A549 (cell line): Measurements from ENCODE around the gene FMNL2. TPM values are rescaled to one million over a fixed set of nuclear protein-coding genes. Genes with fewer than 3 reads are reported as not detected.
"Not testable (repeated sequence)": the region's sequence is repeated elsewhere in the genome, so short reads cannot be mapped to it uniquely, and the experiment has no call there.

Experiments used
- ATAC-seq, 2 experiments: fragments of 200-7000 bp in 1 of 2; fragments of >200 bp in 1 of 2; cut with Nextera tagmentation in 1 of 2; cut with Tn5 transposase in 1 of 2; 3 replicates each; pipeline versions ENCODE4 v1.8.0 to v1.9.1; 2018 to 2020; ENCODE audit warnings: mild to moderate bottlenecking in 1 of 2, moderate library complexity in 1 of 2
- CTCF ChIA-PET: fragments of 300-600 bp; sonication (Branson Sonifier 250); formaldehyde crosslinking; extraction: SDS; loops from one replicate; lab custom pipeline; 2021; ENCODE audit warnings: antibody characterized with exemption, inconsistent platforms; lab: Yijun Ruan, JAX
- POLR2A ChIA-PET: fragments of 350-600 bp; formaldehyde crosslinking; extraction: SDS; loops from one replicate; lab custom pipeline; 2021; ENCODE audit warnings: antibody characterized with exemption, inconsistent platforms; lab: Yijun Ruan, JAX
- DNase-seq, 2 experiments: peaks; one replicate each; pipeline versions ENCODE4 v3.0.0 to v3.0.0-alpha.2; 2011 to 2016; ENCODE audit warnings: low read depth in 1 of 2, low spot score in 1 of 2
- FAIRE-seq: peaks from 2 replicates; lab custom pipeline; 2011; peaks lifted over from hg19 to GRCh38; lab: Jason Lieb, UNC
- H3K27ac ChIP-seq, 2 experiments: fragments of >200 bp; sonication (Bioruptor Twin); formaldehyde crosslinking; 3 replicates each; pipeline ENCODE4 v1.5.1; 2016 to 2017
- H3K4me1 ChIP-seq: fragments of >200 bp; sonication (Bioruptor Twin); formaldehyde crosslinking; 3 replicates; pipeline ENCODE4 v1.6.1; 2016
- H3K4me2 ChIP-seq: fragments of >200 bp; sonication (Bioruptor Twin); formaldehyde crosslinking; 3 replicates; pipeline ENCODE4 v1.6.1; 2016
- H3K4me3 ChIP-seq: fragments of >200 bp; sonication (Bioruptor Twin); formaldehyde crosslinking; 3 replicates; pipeline ENCODE4 v1.5.1; 2016
- H3K9me3 ChIP-seq: fragments of >200 bp; sonication (Bioruptor Twin); formaldehyde crosslinking; 3 replicates; pipeline ENCODE4 v1.6.1; 2016
- BCL3 ChIP-seq: fragments of >200 bp; sonication (Bioruptor Twin); formaldehyde crosslinking; IDR thresholded peaks from 3 replicates; pipeline ENCODE4 v1.6.1; 2016
- CBX2 ChIP-seq: fragments of 200-600 bp; sonication (generic); IDR thresholded peaks from 2 replicates; pipeline ENCODE4 v1.6.1; 2016; ENCODE audit warnings: low read depth, mild to moderate bottlenecking, borderline replicate concordance
- CHD2 ChIP-seq: fragments of 150-350 bp; IDR thresholded peaks from 2 replicates; pipeline ENCODE4 v1.6.1; 2014; ENCODE audit warnings: low read length; ENCODE audit not compliant: partially characterized antibody
- EHMT2 ChIP-seq: fragments of 200-600 bp; sonication (generic); IDR thresholded peaks from 2 replicates; pipeline ENCODE4 v1.6.1; 2016; ENCODE audit warnings: antibody characterized with exemption, low read depth, mild to moderate bottlenecking, moderate library complexity
- EP300 ChIP-seq, 2 experiments: fragments of >200 bp; sonication (Bioruptor Twin); formaldehyde crosslinking; IDR thresholded peaks; 2 replicates in 1 of 2; 3 replicates in 1 of 2; pipeline ENCODE4 v1.6.1; 2016 to 2017
- ESRRA ChIP-seq: fragments of 150-350 bp; IDR thresholded peaks from 2 replicates; pipeline ENCODE4 v1.6.1; 2014; ENCODE audit warnings: mild to moderate bottlenecking, low read length, borderline replicate concordance
- FOSL2 ChIP-seq, 2 experiments: fragments of 450-650 bp in 1 of 2; fragments of >200 bp in 1 of 2; sonication (Bioruptor Twin) in 1 of 2; formaldehyde crosslinking; IDR thresholded peaks; 2 replicates each; pipeline versions ENCODE4 v1.5.0 to v1.6.1; 2016 to 2020; ENCODE audit warnings: mild to moderate bottlenecking in 1 of 2, moderate library complexity in 1 of 2
- HDAC2 ChIP-seq: fragments of 200-600 bp; sonication (generic); IDR thresholded peaks from 2 replicates; pipeline ENCODE4 v1.6.1; 2016
- JUN ChIP-seq, 2 experiments: fragments of >200 bp; sonication (Bioruptor Twin); formaldehyde crosslinking; IDR thresholded peaks; 2 replicates in 1 of 2; 3 replicates in 1 of 2; pipeline ENCODE4 v1.6.1; 2016 to 2017
- JUNB ChIP-seq: fragments of >200 bp; sonication (Bioruptor Twin); formaldehyde crosslinking; IDR thresholded peaks from 2 replicates; pipeline ENCODE4 v1.6.1; 2016
- KDM1A ChIP-seq: fragments of 200-600 bp; sonication (generic); IDR thresholded peaks from 2 replicates; pipeline ENCODE4 v1.6.1; 2016; ENCODE audit warnings: low read depth, mild to moderate bottlenecking
- KDM5A ChIP-seq: fragments of 200-600 bp; sonication (generic); IDR thresholded peaks from 2 replicates; pipeline ENCODE4 v1.6.1; 2016; ENCODE audit warnings: antibody characterized with exemption, mild to moderate bottlenecking
- MAFK ChIP-seq: fragments of 450-650 bp; IDR thresholded peaks from 2 replicates; pipeline ENCODE4 v1.6.1; 2014; ENCODE audit not compliant: partially characterized antibody
- MAZ ChIP-seq: fragments of 150-350 bp; IDR thresholded peaks from 2 replicates; pipeline ENCODE4 v1.6.1; 2014; ENCODE audit warnings: antibody characterized with exemption, low read depth, low read length, borderline replicate concordance
- NPAS2 ChIP-seq: fragments of 250-450 bp; sonication (Bioruptor Pico); IDR thresholded peaks from 2 replicates; pipeline ENCODE4 v1.8.0; 2022; ENCODE audit warnings: mild to moderate bottlenecking, moderate library complexity, borderline replicate concordance
- PHF8 ChIP-seq: fragments of 200-600 bp; sonication (generic); IDR thresholded peaks from 2 replicates; pipeline ENCODE4 v1.6.1; 2016; ENCODE audit warnings: low read depth, mild to moderate bottlenecking, antibody characterized with exemption, moderate library complexity, borderline replicate concordance
- POLR2A ChIP-seq: IDR thresholded peaks from 2 replicates; pipeline ENCODE4 v1.6.1; 2012; ENCODE audit warnings: mild to moderate bottlenecking, low read length
- POLR2AphosphoS2 ChIP-seq: conservative IDR thresholded peaks from 2 replicates; pipeline ENCODE4 v1.6.1; 2012; ENCODE audit warnings: low read length, improper control_type of control experiment, inconsistent platforms
- RAD21 ChIP-seq, 2 experiments: fragments of >200 bp in 1 of 2; sonication (Bioruptor Twin) in 1 of 2; formaldehyde crosslinking in 1 of 2; IDR thresholded peaks in 1 of 2; conservative IDR thresholded peaks in 1 of 2; 2 replicates in 1 of 2; 3 replicates in 1 of 2; pipeline ENCODE4 v1.6.1; 2012 to 2018; ENCODE audit warnings: inconsistent platforms in 1 of 2
- RFX5 ChIP-seq: fragments of 450-650 bp; IDR thresholded peaks from 2 replicates; pipeline ENCODE4 v1.7.1; 2014; ENCODE audit warnings: antibody characterized with exemption, mild to moderate bottlenecking, moderate library complexity
- RNF2 ChIP-seq: fragments of 200-600 bp; sonication (generic); IDR thresholded peaks from 2 replicates; pipeline ENCODE4 v1.6.1; 2016; ENCODE audit warnings: low read depth, mild to moderate bottlenecking, antibody characterized with exemption, moderate library complexity, borderline replicate concordance
- SMC3 ChIP-seq: fragments of >200 bp; sonication (Bioruptor Twin); formaldehyde crosslinking; IDR thresholded peaks from 3 replicates; pipeline ENCODE4 v1.6.1; 2018; ENCODE audit warnings: inconsistent platforms
- TP53 ChIP-seq: fragments of 250-450 bp; sonication (Bioruptor Pico); IDR thresholded peaks from 2 replicates; pipeline ENCODE4 v1.5.0; 2021; ENCODE audit warnings: mild to moderate bottlenecking, moderate library complexity
- ZC3H11A ChIP-seq: fragments of 450-650 bp; IDR thresholded peaks from 2 replicates; pipeline ENCODE4 v1.6.1; 2014; ENCODE audit warnings: antibody characterized with exemption, mild to moderate bottlenecking
- WGBS: methylation state at CpG from one replicate; pipeline ENCODE4 v1.1.6; 2017; ENCODE audit errors: missing lambda C conversion rate; 5-methylcytosine and 5-hydroxymethylcytosine counted together
- polyA plus RNA-seq, 4 experiments: library from polyadenylated mRNA; depleted of rRNA in 3 of 4; stranded (reverse); fragments of >200 nt; fragmentation: RNase III in 1 of 4; extraction: RNeasy Plus Mini Kit Qiagen cat#74134 plus additional on column Dnase treatment in 1 of 4; gene quantifications; 2 replicates in 3 of 4; 3 replicates in 1 of 4; pipeline ENCODE4 v1.2.3, GENCODE V29; 2011 to 2017
- TF ChIP-seq, protein P1 (sequence below): fragments of 450-650 bp; IDR thresholded peaks from 2 replicates; pipeline ENCODE4 v1.6.1; 2014; ENCODE audit warnings: antibody characterized with exemption
- TF ChIP-seq, protein P2 (sequence below): fragments of 250-450 bp; sonication (Bioruptor Pico); IDR thresholded peaks from 2 replicates; pipeline ENCODE4 v1.5.0; 2021; ENCODE audit warnings: mild to moderate bottlenecking, moderate library complexity, borderline replicate concordance
- TF ChIP-seq, protein P3 (sequence below): fragments of 200-600 bp; sonication (generic); IDR thresholded peaks from 2 replicates; pipeline ENCODE4 v1.6.1; 2016; ENCODE audit warnings: antibody characterized with exemption, mild to moderate bottlenecking, moderate library complexity

FMNL2 gene
- polyA plus RNA-seq, 2 of the 4 experiments (the other 2 are of a cell fraction) = 27.9 to 36.5 TPM

GRCh38 chr2:152473151-152473857, 138.3 kb downstream of the FMNL2 start (continued):
- TF ChIP-seq JUN (IDR thresholded peaks at IDR 0.05) = peak in 1 of 2 experiments; percentile 46; a peak in 2 of 5 replicates
- TF ChIP-seq JUNB = peak; percentile 62; the same call in 1 of the 2 replicates
- no peak for TF ChIP-seq ESRRA
- TF ChIP-seq CBX2 = no peak
- no peak for TF ChIP-seq MAZ
- TF ChIP-seq CHD2 = no peak

DNA sequence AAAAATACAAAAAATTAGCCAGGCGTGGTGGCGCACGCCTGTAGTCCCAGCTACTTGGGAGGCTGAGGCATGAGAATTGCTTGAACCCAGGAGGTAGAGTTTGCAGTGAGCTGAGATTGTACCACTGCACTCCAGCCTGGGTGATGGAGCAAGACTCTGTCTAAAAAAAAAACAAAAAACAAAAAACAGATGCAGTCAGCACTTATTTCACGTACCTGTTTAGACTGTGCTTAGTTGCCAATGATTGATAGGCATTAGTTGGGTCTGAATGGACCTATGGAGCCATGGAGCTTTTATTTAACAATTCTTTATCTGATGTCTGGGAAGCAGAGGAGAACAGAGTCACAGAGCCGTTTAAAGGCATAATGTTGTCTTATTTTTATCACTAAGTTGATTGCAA, 139.5 kb downstream of the FMNL2 start:
- Histone ChIP-seq H3K4me2 (peak overlapping the region; percentile 74; the same call in 2 of the 3 replicates), H3K27ac (peak overlapping the region; percentile 69 to 81; a peak in 5 of 6 replicates), H3K4me1 (peaks cover 82% of the 10 kb centered on the region)
- H3K4me3 ChIP-seq, FAIRE-seq, H3K9me3 ChIP-seq, DNase-seq, POLR2A ChIA-PET, ATAC-seq: not testable (repeated sequence)
- WGBS = 93% methylated on average over 5 of the region's 5 CpGs
- peak; percentile 79 for TF ChIP-seq MAFK
- CTCF ChIA-PET = interaction anchor here (0.6 to 1.8 kb wide), 3 partner anchors 11 to 161 kb away, joined by 4 read pairs; no protein-coding TSS in a partner anchor

DNA sequence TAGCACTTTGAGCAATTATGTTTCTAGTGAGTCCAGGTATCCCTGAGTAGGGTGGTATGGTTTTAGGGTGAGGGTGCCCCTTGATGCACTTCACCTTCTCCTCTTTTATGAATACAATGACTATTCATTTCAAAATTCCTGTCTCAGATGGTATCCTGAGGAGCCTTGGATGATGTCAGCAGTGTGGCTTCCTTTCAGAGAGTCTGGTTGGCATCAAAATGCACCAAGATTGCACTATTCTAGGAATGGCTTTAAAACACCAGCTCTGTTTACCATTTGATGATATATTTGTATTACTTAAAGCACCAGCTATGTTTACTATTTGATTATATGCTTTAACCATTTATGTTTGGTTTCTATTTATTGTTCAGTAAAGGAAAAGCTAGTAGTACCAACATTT, 141.0 kb downstream of the FMNL2 start:
- no peak overlapping the region for H3K4me3 ChIP-seq
- ATAC-seq = peak in 1 of 2 experiments; percentile 69; a peak in 3 of 6 replicates
- peaks cover 73% of the 10 kb centered on the region for H3K4me1 ChIP-seq
- peak overlapping the region; percentile 45 for H3K4me2 ChIP-seq
- ChIA-PET POLR2A (no interaction called here), CTCF (interaction anchor here (1.8 kb wide), 1 partner anchor 79 kb away, joined by 4 read pairs; no protein-coding TSS in a partner anchor)
- H3K9me3 ChIP-seq = no peaks in the 10 kb centered on the region
- FAIRE-seq = no peak
- peak overlapping the region; percentile 26 to 44; a peak in 5 of 6 replicates for H3K27ac ChIP-seq
- peak in 1 of 2 experiments; percentile 53 for DNase-seq
- TF ChIP-seq HDAC2 = no peak
- no peak for TF ChIP-seq ZC3H11A
- TF ChIP-seq CHD2 = no peak
- TF ChIP-seq FOSL2 (IDR thresholded peaks at IDR 0.05) = no peak
- 0 out of 2 replicates have a peak, but pooled peaks have one; percentile 30 for TF ChIP-seq FOSL2 (CRISPR knock-in tag; IDR thresholded peaks at IDR 0.05)
- no peak for TF ChIP-seq POLR2AphosphoS2
- TF ChIP-seq EP300 (IDR thresholded peaks at IDR 0.05) = peak in 1 of 2 experiments; percentile 33; a peak in 1 of 5 replicates
- TF ChIP-seq SMC3 = no peak
- no peak for TF ChIP-seq MAFK
- no peak for TF ChIP-seq TP53 (CRISPR knock-in tag)
- TF ChIP-seq KDM5A = no peak
- TF ChIP-seq RAD21 (conservative IDR thresholded peaks at IDR 0.05 in 1 of 2, IDR thresholded peaks at IDR 0.05 in 1 of 2) = 0 out of 5 replicates have a peak, but pooled peaks of 1 of the 2 experiments have one; percentile 13
- TF ChIP-seq, protein P1, sequence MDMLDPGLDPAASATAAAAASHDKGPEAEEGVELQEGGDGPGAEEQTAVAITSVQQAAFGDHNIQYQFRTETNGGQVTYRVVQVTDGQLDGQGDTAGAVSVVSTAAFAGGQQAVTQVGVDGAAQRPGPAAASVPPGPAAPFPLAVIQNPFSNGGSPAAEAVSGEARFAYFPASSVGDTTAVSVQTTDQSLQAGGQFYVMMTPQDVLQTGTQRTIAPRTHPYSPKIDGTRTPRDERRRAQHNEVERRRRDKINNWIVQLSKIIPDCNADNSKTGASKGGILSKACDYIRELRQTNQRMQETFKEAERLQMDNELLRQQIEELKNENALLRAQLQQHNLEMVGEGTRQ = no peak
- TF ChIP-seq RFX5 = no peak
- TF ChIP-seq, protein P2, sequence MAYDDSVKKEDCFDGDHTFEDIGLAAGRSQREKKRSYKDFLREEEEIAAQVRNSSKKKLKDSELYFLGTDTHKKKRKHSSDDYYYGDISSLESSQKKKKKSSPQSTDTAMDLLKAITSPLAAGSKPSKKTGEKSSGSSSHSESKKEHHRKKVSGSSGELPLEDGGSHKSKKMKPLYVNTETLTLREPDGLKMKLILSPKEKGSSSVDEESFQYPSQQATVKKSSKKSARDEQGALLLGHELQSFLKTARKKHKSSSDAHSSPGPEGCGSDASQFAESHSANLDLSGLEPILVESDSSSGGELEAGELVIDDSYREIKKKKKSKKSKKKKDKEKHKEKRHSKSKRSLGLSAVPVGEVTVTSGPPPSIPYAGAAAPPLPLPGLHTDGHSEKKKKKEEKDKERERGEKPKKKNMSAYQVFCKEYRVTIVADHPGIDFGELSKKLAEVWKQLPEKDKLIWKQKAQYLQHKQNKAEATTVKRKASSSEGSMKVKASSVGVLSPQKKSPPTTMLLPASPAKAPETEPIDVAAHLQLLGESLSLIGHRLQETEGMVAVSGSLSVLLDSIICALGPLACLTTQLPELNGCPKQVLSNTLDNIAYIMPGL (CRISPR knock-in tag) = no peak
- TF ChIP-seq POLR2A = no peak
- no peak for TF ChIP-seq PHF8
- TF ChIP-seq NPAS2 (CRISPR knock-in tag) = no peak
- no peak for TF ChIP-seq EHMT2
- 0 out of 3 replicates have a peak, but pooled peaks have one; percentile 32 for TF ChIP-seq BCL3
- TF ChIP-seq KDM1A = no peak
- TF ChIP-seq, protein P3, sequence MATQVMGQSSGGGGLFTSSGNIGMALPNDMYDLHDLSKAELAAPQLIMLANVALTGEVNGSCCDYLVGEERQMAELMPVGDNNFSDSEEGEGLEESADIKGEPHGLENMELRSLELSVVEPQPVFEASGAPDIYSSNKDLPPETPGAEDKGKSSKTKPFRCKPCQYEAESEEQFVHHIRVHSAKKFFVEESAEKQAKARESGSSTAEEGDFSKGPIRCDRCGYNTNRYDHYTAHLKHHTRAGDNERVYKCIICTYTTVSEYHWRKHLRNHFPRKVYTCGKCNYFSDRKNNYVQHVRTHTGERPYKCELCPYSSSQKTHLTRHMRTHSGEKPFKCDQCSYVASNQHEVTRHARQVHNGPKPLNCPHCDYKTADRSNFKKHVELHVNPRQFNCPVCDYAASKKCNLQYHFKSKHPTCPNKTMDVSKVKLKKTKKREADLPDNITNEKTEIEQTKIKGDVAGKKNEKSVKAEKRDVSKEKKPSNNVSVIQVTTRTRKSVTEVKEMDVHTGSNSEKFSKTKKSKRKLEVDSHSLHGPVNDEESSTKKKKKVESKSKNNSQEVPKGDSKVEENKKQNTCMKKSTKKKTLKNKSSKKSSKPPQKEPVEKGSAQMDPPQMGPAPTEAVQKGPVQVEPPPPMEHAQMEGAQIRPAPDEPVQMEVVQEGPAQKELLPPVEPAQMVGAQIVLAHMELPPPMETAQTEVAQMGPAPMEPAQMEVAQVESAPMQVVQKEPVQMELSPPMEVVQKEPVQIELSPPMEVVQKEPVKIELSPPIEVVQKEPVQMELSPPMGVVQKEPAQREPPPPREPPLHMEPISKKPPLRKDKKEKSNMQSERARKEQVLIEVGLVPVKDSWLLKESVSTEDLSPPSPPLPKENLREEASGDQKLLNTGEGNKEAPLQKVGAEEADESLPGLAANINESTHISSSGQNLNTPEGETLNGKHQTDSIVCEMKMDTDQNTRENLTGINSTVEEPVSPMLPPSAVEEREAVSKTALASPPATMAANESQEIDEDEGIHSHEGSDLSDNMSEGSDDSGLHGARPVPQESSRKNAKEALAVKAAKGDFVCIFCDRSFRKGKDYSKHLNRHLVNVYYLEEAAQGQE = no peak
- no peak for TF ChIP-seq CBX2
- no peak for TF ChIP-seq RNF2
